NCI-H748 treated with DMSO at 0.1 percent for 48 hours (cell line): ENCODE results near the gene CTNNAL1.
"Not testable (repeated sequence)": the region's sequence is repeated elsewhere in the genome, so short reads cannot be mapped to it uniquely, and the experiment has no call there.

Experiments used
- DNase-seq: peaks from one replicate; lab custom pipeline; 2025; lab: John Stamatoyannopoulos, UW

CTNNAL1 gene

DNA sequence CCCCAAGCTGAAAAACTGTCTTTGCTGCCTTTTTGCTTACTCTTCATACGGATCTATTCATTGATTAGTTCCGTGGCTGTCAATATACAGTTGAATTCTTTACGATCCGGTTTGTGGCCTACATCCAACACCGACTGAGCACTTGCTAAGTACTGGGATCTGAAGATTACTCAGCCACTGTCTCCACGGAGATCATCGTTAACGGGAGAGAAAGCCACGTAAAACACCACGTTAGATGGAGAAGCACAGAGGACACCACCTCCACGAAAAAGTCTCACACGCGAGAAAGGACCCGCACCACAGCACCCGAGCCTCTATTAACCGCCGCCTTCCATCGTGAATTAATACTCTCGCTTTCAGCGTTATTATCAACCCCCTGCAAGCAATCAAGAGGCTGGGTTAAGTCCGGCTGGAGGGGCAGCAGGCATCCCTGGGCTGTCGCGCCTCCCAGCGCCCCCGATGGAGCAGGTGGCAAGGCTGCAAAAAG lies 80.0 kb downstream of the CTNNAL1 start:
- DNase-seq = peak; percentile 39

DNA sequence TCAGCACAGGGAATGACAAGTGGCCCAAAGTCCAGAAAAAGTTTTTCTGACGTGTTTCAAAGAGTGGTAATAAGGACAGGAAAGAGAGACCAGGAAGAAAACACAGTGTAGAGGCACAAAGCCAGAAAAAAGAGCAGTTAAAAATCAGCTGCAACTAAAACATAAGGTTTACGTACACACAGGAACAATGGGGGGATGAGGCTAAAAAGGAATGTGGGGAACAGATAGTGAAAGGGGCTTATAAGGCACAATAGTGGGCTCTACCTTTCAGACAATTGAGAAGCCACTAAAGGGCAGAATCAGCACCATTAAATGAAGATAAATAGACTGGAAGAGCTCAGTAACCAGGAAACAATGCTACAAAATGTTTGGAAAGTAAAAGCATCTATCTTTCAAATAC lies 84.9 kb downstream of the CTNNAL1 start:
- no peak for DNase-seq

DNA sequence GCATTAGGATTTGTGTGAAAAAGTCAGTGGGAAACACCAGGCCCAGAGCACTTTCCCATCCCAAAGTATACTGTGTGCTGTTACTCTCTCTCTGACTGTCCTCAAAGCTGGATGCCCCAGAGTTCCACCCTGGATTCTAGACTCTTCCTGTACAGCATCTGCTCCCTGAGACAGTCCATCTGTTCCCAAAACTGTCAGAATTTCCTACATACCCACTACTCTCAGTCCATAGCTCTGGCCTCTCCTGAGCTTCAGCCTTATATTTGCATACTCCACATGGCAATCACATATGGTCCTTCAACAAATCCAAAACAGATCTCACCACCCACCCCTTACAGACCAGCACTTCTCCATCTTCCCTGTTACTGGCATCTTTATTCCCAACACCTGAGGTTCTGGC lies 88.8 kb downstream of the CTNNAL1 start:
- DNase-seq = no peak

DNA sequence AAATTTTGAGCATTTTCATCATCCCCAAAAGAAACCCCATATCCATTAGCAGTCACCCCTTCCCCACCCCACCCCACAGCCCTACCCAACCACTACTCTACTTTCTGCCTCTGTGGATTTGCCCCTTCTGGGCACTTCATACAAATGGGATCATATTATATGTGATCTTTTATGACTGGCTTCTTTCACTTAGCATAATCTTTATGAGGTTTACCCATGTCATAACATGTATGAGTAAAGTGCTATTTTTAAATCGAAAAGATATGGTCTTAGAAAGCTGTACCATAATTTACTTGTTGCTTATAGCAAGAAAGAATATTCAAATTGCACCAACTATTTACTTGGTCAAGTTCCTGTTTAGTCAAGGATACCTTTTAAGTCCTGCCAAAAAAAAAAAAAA lies 92.1 kb downstream of the CTNNAL1 start:
- DNase-seq = no peak

DNA sequence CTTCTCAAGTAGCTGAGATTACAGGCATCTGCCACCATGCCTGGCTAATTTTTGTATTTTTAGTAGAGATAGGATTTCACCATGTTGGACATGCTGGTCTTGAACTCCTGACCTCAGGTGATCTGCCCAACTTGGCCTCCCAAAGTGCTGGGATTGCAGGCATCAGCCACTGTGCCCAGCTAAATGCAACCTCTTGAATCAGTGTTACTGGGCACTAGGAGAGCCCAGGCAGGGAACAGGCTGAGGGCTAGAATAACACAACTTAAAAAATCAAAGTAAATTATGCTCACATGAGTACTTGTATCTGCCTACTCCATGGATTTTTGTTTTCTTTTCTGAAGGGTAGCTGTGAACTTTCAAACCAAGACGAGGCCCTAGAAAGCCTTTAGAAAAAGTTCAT lies 92.9 kb downstream of the CTNNAL1 start:
- DNase-seq = not testable (repeated sequence)

DNA sequence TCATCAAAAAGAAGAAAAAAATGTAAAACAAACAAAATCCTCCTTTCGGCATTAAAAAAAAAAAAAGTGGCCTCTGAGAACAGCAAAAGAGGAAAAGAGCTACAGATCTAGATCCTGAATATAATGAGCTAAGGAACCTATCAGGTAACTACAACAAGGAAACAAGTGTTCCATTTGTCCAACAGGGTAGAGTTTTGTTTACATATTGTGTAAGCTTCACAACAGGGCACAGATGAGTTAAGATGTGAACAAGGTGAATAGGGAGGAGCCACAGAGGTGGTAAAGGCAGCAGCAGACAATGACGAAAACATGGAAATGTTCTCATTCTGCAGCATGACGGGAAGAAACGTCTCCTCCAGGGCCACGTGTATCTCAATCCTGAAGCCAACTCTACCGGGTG lies 93.8 kb downstream of the CTNNAL1 start:
- no peak for DNase-seq

DNA sequence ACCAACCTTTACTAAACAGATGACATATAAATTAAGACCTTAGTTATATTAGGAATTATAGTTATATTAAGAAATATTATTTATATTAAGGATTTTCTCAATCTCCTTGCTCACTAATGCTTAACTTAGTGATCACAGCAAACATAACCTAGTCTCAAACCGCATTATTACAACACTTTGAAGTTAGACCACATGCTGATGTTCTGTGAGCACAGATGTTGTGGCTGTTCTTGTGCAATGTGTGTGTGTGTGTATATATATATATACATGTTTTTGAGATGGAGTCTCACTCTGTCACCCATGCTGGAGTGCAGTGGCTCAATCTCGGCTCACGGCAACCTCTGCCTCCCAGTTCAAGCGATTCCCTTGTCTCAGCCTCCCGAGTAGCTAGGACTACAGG lies 99.9 kb downstream of the CTNNAL1 start:
- no peak for DNase-seq

DNA sequence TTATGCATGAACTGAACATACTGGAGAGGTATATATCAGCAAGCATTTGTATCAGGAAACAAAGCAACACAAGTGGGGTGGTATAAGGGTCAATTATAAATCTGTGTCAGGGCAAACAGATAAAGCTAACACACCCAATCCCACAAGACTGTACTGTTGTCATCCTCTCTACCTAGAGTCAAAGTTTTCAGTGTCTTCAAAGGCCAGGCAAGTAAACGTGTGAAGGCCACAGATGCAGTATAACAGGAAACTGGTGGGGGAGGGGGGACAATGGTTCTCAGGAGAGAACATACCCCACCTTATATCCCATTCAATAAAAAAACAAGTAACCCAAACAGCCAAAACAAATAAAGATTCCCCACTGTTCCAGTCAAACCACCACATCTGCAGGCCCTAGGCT lies 101.5 kb downstream of the CTNNAL1 start:
- no peak for DNase-seq

DNA sequence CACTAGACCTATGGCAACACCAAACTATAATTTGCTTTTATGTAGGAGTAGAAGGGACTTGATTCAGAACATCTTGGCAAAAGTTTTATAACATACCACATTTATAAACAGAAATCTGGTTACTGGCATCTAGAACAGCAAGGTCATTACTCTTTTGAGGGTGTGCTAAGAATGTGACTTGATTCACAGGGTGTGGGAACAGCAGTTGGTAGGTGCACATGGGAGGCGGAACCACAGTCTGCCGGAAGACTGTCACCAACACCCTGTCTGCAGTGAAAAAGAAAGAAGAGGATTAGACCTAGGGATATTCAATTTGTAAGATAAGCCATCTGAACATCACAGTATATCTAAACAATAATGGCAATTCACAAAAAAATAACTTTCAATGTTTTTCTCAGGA lies 102.4 kb downstream of the CTNNAL1 start:
- DNase-seq = no peak

DNA sequence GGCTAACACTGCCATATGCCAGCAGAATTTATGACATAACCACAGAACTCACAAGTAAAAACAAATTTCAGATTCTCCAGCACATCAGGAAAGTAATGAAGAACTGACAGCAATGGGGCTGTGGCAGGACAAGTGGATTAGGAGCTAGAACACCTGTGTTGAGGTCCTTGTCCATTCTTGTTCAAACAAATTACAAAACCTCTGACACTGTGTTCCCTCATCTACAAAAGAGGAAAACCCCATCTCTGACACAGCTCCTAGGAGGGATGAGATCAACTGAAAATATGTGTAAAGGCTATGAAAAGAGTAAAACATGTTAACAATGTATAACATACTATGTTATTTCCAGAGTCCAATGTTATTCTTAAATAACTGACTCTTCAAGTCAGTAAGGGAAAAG lies 102.9 kb downstream of the CTNNAL1 start:
- DNase-seq = no peak

DNA sequence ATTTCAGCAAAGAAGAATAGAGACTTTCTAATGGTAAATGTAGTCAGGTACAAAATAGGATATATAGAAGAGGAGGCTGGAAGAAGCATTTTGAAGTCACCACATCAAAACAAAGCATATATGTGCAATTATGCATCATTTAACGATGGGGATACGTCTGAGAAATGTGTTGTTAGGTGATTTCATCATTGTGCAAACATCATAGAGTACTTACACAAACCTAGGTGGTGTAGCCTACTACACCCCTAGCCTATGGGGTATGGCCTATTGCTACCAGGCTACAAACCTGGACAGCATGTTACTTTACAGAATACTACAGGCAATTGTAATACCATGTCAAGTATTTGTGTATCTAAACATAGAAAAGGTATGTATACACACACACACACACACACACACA lies 107.8 kb downstream of the CTNNAL1 start:
- no peak for DNase-seq

DNA sequence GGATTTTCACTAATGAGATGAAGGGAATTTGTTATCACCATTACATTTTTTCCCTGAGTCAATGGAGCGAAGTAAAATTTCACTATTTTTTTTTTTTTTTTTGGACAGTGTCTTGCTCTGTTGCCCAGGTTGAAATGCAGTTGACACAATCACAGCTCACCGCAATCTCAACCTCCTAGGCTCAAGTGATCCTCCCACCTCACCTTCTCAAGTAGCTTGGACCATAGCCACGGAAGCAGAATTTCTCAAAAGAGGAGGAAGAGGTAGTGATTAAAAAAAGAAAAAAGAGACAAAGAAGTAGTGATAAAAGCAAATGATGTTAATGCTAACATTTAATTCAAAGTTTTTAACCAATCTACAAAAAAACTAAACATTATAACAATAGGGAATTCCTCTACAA lies 109.1 kb downstream of the CTNNAL1 start:
- no peak for DNase-seq

DNA sequence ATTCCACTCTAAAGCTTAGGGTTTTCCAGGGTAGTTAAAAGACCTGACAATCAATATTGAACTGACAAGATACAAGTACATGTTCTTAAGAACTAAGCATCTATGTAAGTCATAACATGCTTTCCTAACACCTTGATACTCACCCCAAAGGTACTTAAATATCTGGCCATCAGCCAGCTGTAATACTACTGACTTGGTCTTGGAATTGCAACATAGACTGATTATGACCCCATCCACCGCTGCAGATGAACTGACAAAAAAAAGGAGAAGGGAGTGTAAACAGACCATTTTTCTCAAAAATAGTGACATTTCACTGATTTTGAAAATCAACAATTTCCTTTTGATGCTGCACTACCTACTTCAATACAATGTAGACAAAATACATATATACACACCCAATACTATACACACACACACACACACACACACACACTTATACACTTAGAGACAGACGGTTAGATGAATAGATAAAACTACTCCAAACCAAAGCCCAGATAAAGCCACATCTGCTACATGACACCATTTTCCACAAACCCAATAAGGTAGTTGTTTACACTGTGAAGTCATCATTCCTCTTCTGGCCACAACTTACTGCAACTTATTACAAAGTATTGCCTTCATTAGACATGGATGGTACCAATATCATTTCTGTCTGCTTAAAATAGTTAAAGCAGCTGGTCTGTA lies 109.7 kb downstream of the CTNNAL1 start:
- no peak for DNase-seq

DNA sequence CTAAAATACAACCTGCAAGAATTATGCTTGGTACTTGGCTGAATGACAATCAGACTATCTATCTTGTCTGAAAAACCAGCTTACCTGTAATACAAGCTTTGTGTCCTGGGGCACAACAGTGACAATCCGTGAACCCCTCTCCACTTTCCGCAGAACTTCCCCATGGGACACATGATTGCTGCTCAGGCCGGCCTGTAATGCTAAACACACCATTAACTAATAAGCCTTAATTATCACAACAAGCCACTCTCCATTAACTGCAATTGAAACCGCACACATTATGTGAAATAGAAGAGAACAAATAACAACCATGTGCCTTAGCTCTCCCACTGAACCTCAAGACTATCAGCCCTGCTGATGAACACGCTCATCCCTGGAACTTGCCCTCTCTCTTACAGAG lies 113.1 kb downstream of the CTNNAL1 start:
- no peak for DNase-seq

DNA sequence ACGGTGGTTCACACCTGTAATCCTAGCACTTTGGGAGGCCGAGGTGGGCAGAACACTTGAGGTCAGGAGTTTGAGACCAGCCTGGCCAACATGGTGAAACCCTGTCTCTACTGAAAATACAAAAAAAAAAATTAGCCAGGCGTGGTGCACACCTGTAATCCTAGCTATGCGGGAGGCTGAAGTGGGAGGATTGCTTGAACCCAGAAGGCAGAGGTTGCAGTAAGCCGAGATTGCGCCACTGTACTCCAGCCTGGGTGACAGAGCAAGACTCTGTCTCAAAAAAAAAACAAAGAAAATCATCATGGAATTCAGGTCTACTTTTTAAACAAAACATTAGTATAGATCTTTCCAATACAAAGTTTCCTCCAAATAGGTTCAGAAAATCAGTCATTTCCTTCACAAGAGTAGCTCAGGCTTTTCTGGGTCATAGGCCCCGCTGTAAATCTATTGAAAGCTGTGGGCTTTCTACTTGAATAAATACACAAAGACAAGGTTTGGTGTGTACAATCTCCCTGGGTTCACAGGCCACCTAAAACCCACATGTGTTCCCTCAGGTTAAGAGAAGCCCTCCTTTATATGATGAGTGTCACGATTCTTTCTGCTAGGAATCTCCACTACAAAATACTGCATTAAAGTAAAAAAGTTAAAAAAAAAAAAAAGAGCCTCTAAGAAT lies 114.1 kb downstream of the CTNNAL1 start:
- DNase-seq = not testable (repeated sequence)

DNA sequence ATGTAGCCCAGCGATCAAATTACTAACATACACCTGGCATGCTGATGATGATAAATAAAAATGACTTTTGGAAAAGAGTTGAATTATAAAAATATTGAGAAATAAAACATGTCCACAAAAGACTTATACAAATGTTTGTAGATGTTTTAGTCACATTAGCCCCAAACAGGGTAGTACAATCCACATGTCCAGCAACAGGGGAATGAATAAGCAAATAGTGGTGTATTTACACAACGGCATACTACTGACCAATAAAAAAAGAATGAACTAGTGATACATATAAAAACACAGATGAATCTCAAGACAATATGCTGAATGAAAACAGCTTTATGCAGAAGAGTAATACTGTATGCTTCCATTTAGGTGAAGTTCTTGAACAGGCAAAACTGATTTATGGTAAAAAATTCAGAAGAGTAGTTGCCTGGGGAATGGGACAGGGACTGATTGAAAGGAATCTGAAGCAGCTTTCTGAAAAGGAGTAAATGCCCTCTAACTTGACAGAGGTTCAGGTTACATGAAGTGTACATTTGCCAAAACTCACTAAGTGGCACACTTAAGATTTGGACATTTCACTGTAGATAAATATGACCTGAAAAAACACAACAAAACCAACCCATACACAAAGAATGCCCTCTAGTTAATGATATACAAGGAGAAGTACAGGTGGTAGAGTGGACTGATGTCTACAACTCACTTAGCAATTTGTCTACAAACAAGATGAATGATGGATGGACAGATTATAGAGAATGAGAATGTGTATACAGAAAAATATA lies 115.8 kb downstream of the CTNNAL1 start:
- DNase-seq = no peak

DNA sequence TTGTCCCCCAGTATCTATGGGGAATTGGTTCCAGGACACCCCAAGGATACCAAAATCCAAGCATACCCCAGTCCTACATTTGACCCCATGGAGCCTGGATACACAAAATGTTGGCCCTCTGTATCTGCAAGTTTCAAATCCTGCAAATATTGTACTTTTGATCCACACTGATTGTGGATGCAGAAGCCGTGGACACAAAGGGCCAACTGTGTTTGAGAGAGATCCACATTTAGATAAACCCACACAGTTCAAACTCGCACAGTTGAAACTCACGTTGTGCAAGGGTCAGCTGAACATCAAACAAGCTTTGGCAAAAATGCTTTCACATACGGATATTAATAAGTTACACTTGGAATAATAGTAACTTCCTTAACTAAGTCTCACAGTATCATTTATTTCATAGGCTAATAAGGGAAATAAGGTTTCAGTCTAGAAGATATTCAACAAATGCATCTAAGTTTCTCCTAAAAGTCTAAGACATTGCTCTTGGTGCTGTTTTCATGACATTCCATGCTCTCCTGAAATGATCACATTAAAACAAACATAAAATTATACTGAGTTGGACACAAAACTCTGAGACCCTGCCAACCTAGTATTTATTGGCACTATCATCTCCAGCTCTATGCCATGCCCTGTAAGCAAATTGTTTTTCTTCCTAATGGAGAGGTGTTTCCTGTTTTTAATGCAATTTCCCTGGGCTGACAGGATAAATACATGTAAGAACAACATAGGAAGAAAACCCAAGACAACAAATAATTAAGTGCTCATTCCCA lies 118.9 kb downstream of the CTNNAL1 start:
- DNase-seq = no peak
